H1 (cell line): ENCODE data around the gene TOGARAM1. TPM values are rescaled to one million over a fixed set of nuclear protein-coding genes. Genes with fewer than 3 reads are reported as not detected.

Experiments used
- CTCF ChIA-PET: fragments of 300-600 bp; sonication (Branson Sonifier 250); formaldehyde crosslinking; loops from one replicate; lab custom pipeline; 2021; ENCODE audit not compliant: partially characterized antibody; lab: Charles Lee
- POLR2A ChIA-PET: fragments of 300-600 bp; sonication (Branson Sonifier 250); formaldehyde crosslinking; loops from one replicate; lab custom pipeline; 2021; ENCODE audit warnings: inconsistent platforms; ENCODE audit not compliant: partially characterized antibody; lab: Charles Lee
- DNase-seq, 2 experiments: peaks; one replicate each; pipeline versions ENCODE4 v3.0.0 to v3.0.0-alpha.2; 2010 to 2022; ENCODE audit warnings: low spot score in 2 of 2, low read depth in 1 of 2, mixed read lengths in 1 of 2
- FAIRE-seq: peaks from 2 replicates; lab custom pipeline; 2011; peaks lifted over from hg19 to GRCh38; lab: Jason Lieb, UNC
- H2AFZ ChIP-seq: 2 replicates; pipeline ENCODE4 v1.8.1; 2012; ENCODE audit warnings: low read length, inconsistent platforms
- H2AK5ac ChIP-seq: 2 replicates; pipeline ENCODE4 v1.6.1; 2013; ENCODE audit warnings: low read depth, low read length
- H2BK120ac ChIP-seq: replicated peaks from 2 replicates; pipeline ENCODE3; 2013; ENCODE audit warnings: low read depth, low read length, inconsistent platforms
- H2BK12ac ChIP-seq: 2 replicates; pipeline ENCODE4 v1.6.1; 2013; ENCODE audit warnings: low read depth, low read length
- H2BK15ac ChIP-seq: 2 replicates; pipeline ENCODE4 v1.6.1; 2013; ENCODE audit warnings: low read length
- H2BK20ac ChIP-seq: 2 replicates; pipeline ENCODE4 v1.6.1; 2013; ENCODE audit warnings: low read length
- H2BK5ac ChIP-seq: 2 replicates; pipeline ENCODE4 v1.6.1; 2013; ENCODE audit warnings: low read depth, low read length
- H3K14ac ChIP-seq: 2 replicates; pipeline ENCODE4 v1.6.1; 2013; ENCODE audit warnings: inconsistent platforms; ENCODE audit not compliant: insufficient read length
- H3K18ac ChIP-seq: 2 replicates; pipeline ENCODE4 v1.6.1; 2013; ENCODE audit warnings: low read length; ENCODE audit errors: extremely low read depth
- H3K23ac ChIP-seq: 2 replicates; pipeline ENCODE4 v1.6.1; 2013; ENCODE audit warnings: inconsistent platforms; ENCODE audit not compliant: insufficient read length
- H3K23me2 ChIP-seq: 2 replicates; pipeline ENCODE4 v1.6.1; 2013; ENCODE audit warnings: low read depth, low read length
- H3K27ac ChIP-seq: 2 replicates; pipeline ENCODE4 v1.6.1; 2011; ENCODE audit warnings: low read depth, low read length, inconsistent platforms
- H3K27me3 ChIP-seq, 4 experiments: replicated peaks in 1 of 4; 1 replicate in 1 of 4; 2 replicates in 3 of 4; pipeline versions ENCODE4 v1.6.1 to v1.8.1; 2011 to 2013; ENCODE audit warnings: low read length in 3 of 4, mild to moderate bottlenecking in 3 of 4, inconsistent platforms in 2 of 4, mixed read lengths in 2 of 4, moderate library complexity in 1 of 4; ENCODE audit not compliant: control insufficient read depth in 3 of 4, insufficient read depth in 3 of 4; ENCODE audit errors: extremely low read depth in 1 of 4
- H3K36me3 ChIP-seq, 4 experiments: 2 replicates each; pipeline versions ENCODE4 v1.6.1 to v1.8.1; 2011 to 2013; ENCODE audit warnings: mild to moderate bottlenecking in 4 of 4, low read length in 3 of 4, moderate library complexity in 2 of 4, control low read depth in 1 of 4, inconsistent platforms in 1 of 4; ENCODE audit not compliant: insufficient read depth in 4 of 4, control insufficient read depth in 2 of 4
- H3K4ac ChIP-seq: replicated peaks from 2 replicates; pipeline ENCODE3; 2013; ENCODE audit warnings: low read length, low read depth, mixed read lengths, inconsistent platforms; ENCODE audit not compliant: insufficient read length
- H3K4me1 ChIP-seq, 4 experiments: replicated peaks in 1 of 4; 1 replicate in 1 of 4; 2 replicates in 3 of 4; pipeline versions ENCODE4 v1.6.1 to v1.8.1; 2011 to 2013; ENCODE audit warnings: low read length in 3 of 4, inconsistent platforms in 2 of 4, mixed read lengths in 1 of 4; ENCODE audit not compliant: insufficient read depth in 4 of 4, control insufficient read depth in 3 of 4
- H3K4me2 ChIP-seq, 2 experiments: 2 replicates each; pipeline versions ENCODE4 v1.6.1 to v1.8.1; 2011 to 2013; ENCODE audit warnings: low read depth in 2 of 2, low read length in 2 of 2, control low read depth in 1 of 2, inconsistent platforms in 1 of 2, mild to moderate bottlenecking in 1 of 2; ENCODE audit not compliant: insufficient read depth in 1 of 2
- H3K4me3 ChIP-seq, 4 experiments: fragments of 200-600, 300-600 bp in 1 of 4; sonication (generic), shearing (Covaris generic), sonication (Bioruptor Twin) in 1 of 4; 2 replicates each; pipeline versions ENCODE4 v1.5.1 to v1.8.1; 2011 to 2016; ENCODE audit warnings: low read length in 4 of 4, low read depth in 3 of 4, control low read depth in 2 of 4, inconsistent platforms in 2 of 4, mild to moderate bottlenecking in 2 of 4, mixed read lengths in 1 of 4, moderate library complexity in 1 of 4; ENCODE audit not compliant: insufficient read depth in 2 of 4; ENCODE audit errors: extremely low read depth in 1 of 4
- H3K56ac ChIP-seq: replicated peaks from 2 replicates; pipeline ENCODE3; 2013; ENCODE audit warnings: low read depth, mild to moderate bottlenecking, mixed read lengths, low read length, inconsistent platforms; ENCODE audit not compliant: insufficient read length
- H3K79me1 ChIP-seq: 2 replicates; pipeline ENCODE4 v1.6.1; 2013; ENCODE audit warnings: low read depth, low read length, control low read depth
- H3K79me2 ChIP-seq, 2 experiments: 2 replicates each; pipeline versions ENCODE4 v1.6.1 to v1.8.1; 2012 to 2013; ENCODE audit warnings: low read length in 2 of 2, mild to moderate bottlenecking in 2 of 2, inconsistent platforms in 1 of 2; ENCODE audit not compliant: insufficient read depth in 2 of 2, control insufficient read depth in 1 of 2
- H3K9ac ChIP-seq, 4 experiments: replicated peaks in 1 of 4; 1 replicate in 1 of 4; 2 replicates in 3 of 4; pipeline versions ENCODE4 v1.6.1 to v1.8.1; 2011 to 2013; ENCODE audit warnings: low read depth in 3 of 4, low read length in 3 of 4, control low read depth in 2 of 4, mild to moderate bottlenecking in 2 of 4, moderate library complexity in 2 of 4, inconsistent platforms in 1 of 4; ENCODE audit errors: extremely low read depth in 1 of 4
- H3K9me3 ChIP-seq, 2 experiments: 2 replicates each; pipeline versions ENCODE4 v1.6.1 to v1.8.1; 2012 to 2013; ENCODE audit warnings: mild to moderate bottlenecking in 2 of 2, moderate library complexity in 2 of 2, control low read depth in 1 of 2, inconsistent platforms in 1 of 2, low read depth in 1 of 2, low read length in 1 of 2, mixed read lengths in 1 of 2; ENCODE audit not compliant: insufficient read depth in 2 of 2
- H4K20me1 ChIP-seq, 2 experiments: replicated peaks in 1 of 2; 2 replicates each; pipeline versions ENCODE3 to v1.8.1; 2011 to 2013; ENCODE audit warnings: inconsistent platforms in 2 of 2, low read length in 2 of 2, mild to moderate bottlenecking in 1 of 2; ENCODE audit not compliant: insufficient read depth in 2 of 2, control insufficient read depth in 1 of 2
- H4K5ac ChIP-seq: 2 replicates; pipeline ENCODE4 v1.6.1; 2013; ENCODE audit warnings: low read length, low read depth, mixed read lengths, inconsistent platforms; ENCODE audit not compliant: insufficient read length
- H4K8ac ChIP-seq: 2 replicates; pipeline ENCODE4 v1.8.0; 2013; ENCODE audit warnings: mild to moderate bottlenecking, moderate library complexity, low read length, inconsistent platforms; ENCODE audit not compliant: insufficient read depth; ENCODE audit errors: extremely low read depth
- H4K91ac ChIP-seq: replicated peaks from 2 replicates; pipeline ENCODE3; 2013; ENCODE audit warnings: low read length, mixed read lengths, inconsistent platforms; ENCODE audit not compliant: insufficient read length
- ASH2L ChIP-seq: fragments of 200-600, 300-600 bp; sonication (generic); IDR thresholded peaks from one replicate; pipeline ENCODE4 v1.7.1; 2017; ENCODE audit warnings: low read length
- RBBP5 ChIP-seq: IDR thresholded peaks from 2 replicates; pipeline ENCODE4 v1.7.1; 2012; ENCODE audit warnings: low read depth, mild to moderate bottlenecking, inconsistent platforms, low read length, moderate library complexity, borderline replicate concordance
- SUZ12 ChIP-seq: fragments of 200-600 bp; sonication (generic); IDR thresholded peaks from 2 replicates; pipeline ENCODE4 v1.6.1; 2012; ENCODE audit warnings: mild to moderate bottlenecking, inconsistent platforms, low read length, moderate library complexity, mixed read lengths
- polyA plus RNA-seq, 7 experiments: library from polyadenylated mRNA; depleted of rRNA in 3 of 7; stranded (reverse) in 5 of 7; unstranded in 2 of 7; fragments of >200 nt in 5 of 7; fragments of 200-250 nt in 2 of 7; gene quantifications; 1 replicate in 5 of 7; 2 replicates in 1 of 7; 4 replicates in 1 of 7; pipeline versions ENCODE4 v1.2.1 to v1.2.3, GENCODE V29; 2011 to 2013; ENCODE audit warnings: missing spikeins in 2 of 7, mixed read lengths in 2 of 7
- total RNA-seq: library from RNA; stranded (reverse); fragmentation: NEBNext Ultra II Directional; extraction: Animal tissue kit (Norgen Biotek cat#: 25700); gene quantifications from 2 replicates; pipeline ENCODE4 v1.2.1, GENCODE V29; 2021

Gene TOGARAM1
- total and polyA plus RNA-seq, 2 of the 8 experiments (the other 6 are each of a cell fraction or from before 2014, with no cell fraction given), result 2.5 to 6.8 TPM

DNA sequence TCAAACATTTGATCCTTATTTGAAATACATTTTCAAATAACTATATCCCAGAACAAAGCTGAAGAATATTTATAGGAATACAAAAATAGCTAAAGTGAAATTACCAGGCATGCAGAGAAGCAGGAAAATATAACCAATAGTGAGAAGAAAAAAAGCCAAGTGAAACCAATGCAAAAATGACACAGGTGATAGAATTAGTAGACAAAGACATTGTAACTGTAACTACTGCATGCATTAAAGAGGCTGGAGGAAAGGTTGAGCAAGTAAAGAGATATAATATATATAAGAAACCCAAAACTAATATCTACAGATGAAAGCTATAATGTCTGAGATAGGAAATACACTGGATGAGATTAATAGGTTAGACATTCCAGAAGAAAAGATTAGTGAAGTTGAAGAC, 72.7 kb downstream of the TOGARAM1 start:
- Histone ChIP-seq H2BK20ac (no peak overlapping the region), H3K9ac (no peak overlapping the region), H3K27ac (no peak overlapping the region), H4K20me1 (no peaks in the 10 kb centered on the region), H3K4me2 (no peak overlapping the region), H3K27me3 (no peaks in the 10 kb centered on the region), H2BK5ac (no peak overlapping the region), H3K4me3 (no peak overlapping the region), H4K5ac (no peak overlapping the region), H3K9me3 (peaks cover 14 to 16% of the 10 kb centered on the region in 2 experiments), H3K14ac (no peak overlapping the region), H3K23ac (no peak overlapping the region), H3K4ac (no peak overlapping the region), H4K8ac (no peak overlapping the region), H2BK15ac (no peak overlapping the region), H3K18ac (no peak overlapping the region), H3K4me1 (no peaks in the 10 kb centered on the region), H4K91ac (no peak overlapping the region), H3K36me3 (peaks cover 0 to 23% (median 9%) of the 10 kb centered on the region in 4 experiments; a peak in 5 of 8 replicates), H3K79me1 (no peaks in the 10 kb centered on the region), H2BK12ac (no peak overlapping the region), H2AFZ (no peak overlapping the region), H3K23me2 (no peaks in the 10 kb centered on the region), H2BK120ac (no peak overlapping the region), H2AK5ac (no peak overlapping the region), H3K79me2 (no peaks in the 10 kb centered on the region), H3K56ac (no peak overlapping the region)
- DNase-seq, result no peak
- TF ChIP-seq RBBP5, result no peak
- no peak for TF ChIP-seq SUZ12
- no peak for TF ChIP-seq ASH2L
- no peak for FAIRE-seq
- ChIA-PET CTCF (no interaction called here), POLR2A (no interaction called here)
